GM12878 (cell line): ENCODE measurements around the gene EXOSC10. TPM values are rescaled to one million over a fixed set of nuclear protein-coding genes. Genes with fewer than 3 reads are reported as not detected.

Experiments used
- BRCA1 ChIP-seq: IDR thresholded peaks from 2 replicates; pipeline ENCODE4 v1.6.1; 2011; ENCODE audit warnings: low read depth, low read length, improper control_type of control experiment
- CBX5 ChIP-seq: sonication (generic); IDR thresholded peaks from 2 replicates; pipeline ENCODE4 v1.6.1; 2016; ENCODE audit warnings: low read depth, moderate library complexity, mild to moderate bottlenecking, inconsistent platforms
- ELK1 ChIP-seq: IDR thresholded peaks from 2 replicates; pipeline ENCODE4 v1.6.1; 2012; ENCODE audit warnings: low read depth, low read length, improper control_type of control experiment
- ETV6 ChIP-seq, 2 experiments: fragments of 450-650 bp in 1 of 2; IDR thresholded peaks in 1 of 2; conservative IDR thresholded peaks in 1 of 2; 2 replicates each; pipeline ENCODE4 v1.6.1; 2014; ENCODE audit warnings: antibody characterized with exemption in 1 of 2, borderline replicate concordance in 1 of 2, low read depth in 1 of 2, mild to moderate bottlenecking in 1 of 2, moderate library complexity in 1 of 2
- EZH2 ChIP-seq: IDR thresholded peaks from 2 replicates; pipeline ENCODE4 v1.6.1; 2012; ENCODE audit warnings: low read depth, mild to moderate bottlenecking, control low read depth, inconsistent platforms, low read length, borderline replicate concordance; ENCODE audit not compliant: control insufficient read depth
- MEF2A ChIP-seq: IDR thresholded peaks from 2 replicates; pipeline ENCODE4 v1.6.1; 2011; ENCODE audit warnings: low read depth, mild to moderate bottlenecking, low read length, moderate library complexity; ENCODE audit not compliant: insufficient read depth
- NBN ChIP-seq: fragments of 450-650 bp; IDR thresholded peaks from 2 replicates; pipeline ENCODE4 v1.6.1; 2016
- RELB ChIP-seq: fragments of 450-650 bp; IDR thresholded peaks from 2 replicates; pipeline ENCODE4 v1.6.1; 2017; ENCODE audit warnings: low read depth, mild to moderate bottlenecking, moderate library complexity
- ZBTB33 ChIP-seq: fragments of 450-650 bp; IDR thresholded peaks from 2 replicates; pipeline ENCODE4 v1.6.1; 2017; ENCODE audit warnings: mild to moderate bottlenecking
- polyA plus RNA-seq, 11 experiments: library from polyadenylated mRNA; depleted of rRNA in 4 of 11; unstranded in 6 of 11; stranded (reverse) in 5 of 11; fragments of >200 nt; fragmentation: Nextera tagmentation in 4 of 11; fragmentation: Illumina TruSeq in 1 of 11; extraction: Ambion mirVana in 4 of 11; extraction: Trizol in 1 of 11; gene quantifications; 1 replicate in 1 of 11; 2 replicates in 10 of 11; pipeline versions ENCODE4 v1.2.1 to v1.2.3, GENCODE V29; 2011 to 2016; ENCODE audit warnings: inconsistent platforms in 2 of 11, missing spikeins in 2 of 11, low read depth in 1 of 11
- total RNA-seq, 4 experiments: library from RNA; depleted of rRNA in 3 of 4; stranded (reverse); fragments of >200 nt in 3 of 4; fragmentation: Illumina TruSeq in 1 of 4; extraction: Trizol in 1 of 4; gene quantifications; 2 replicates each; pipeline versions ENCODE4 v1.2.1 to v1.2.3, GENCODE V29; 2013 to 2021

The EXOSC10 gene
- total and polyA plus RNA-seq, 10 of the 15 experiments (the other 5 are each of a cell fraction or from before 2014, with no cell fraction given): 16.2 to 86.5 (median 66.4) TPM

- TF ChIP-seq RELB (no peak), BRCA1 (no peak), ELK1 (no peak), NBN (no peak), ETV6 (conservative IDR thresholded peaks at IDR 0.05 in 1 of 2, IDR thresholded peaks at IDR 0.05 in 1 of 2; ENCODE audit: borderline replicate concordance in 1 of 2, low read depth in 1 of 2) (no peak), MEF2A (no peak), CBX5 (no peak), ZBTB33 (no peak), EZH2 (no peak)
- TF ChIP-seq, all 136 proteins: peak for 0
Observed at GRCh38 chr1:11054181-11054580, 45.5 kb downstream of the EXOSC10 start (continued).
